Mucosa of gallbladder (tissue), 1 donor: ENCODE results near the gene ACAD11. TPM values are rescaled to one million over a fixed set of nuclear protein-coding genes. Genes with fewer than 3 reads are reported as not detected.
A peak's percentile ranks its signal among the peaks of the same experiment; 100 is the strongest.
"Not testable (repeated sequence)": the region's sequence is repeated elsewhere in the genome, so short reads cannot be mapped to it uniquely, and the experiment has no call there.

Source experiments
- DNase-seq: peaks from one replicate; pipeline ENCODE4 v3.0.0-alpha.2; 2020; ENCODE audit warnings: low spot score
- total RNA-seq: library from RNA; stranded (reverse); gene quantifications from one replicate; pipeline ENCODE4 v1.2.1, GENCODE V29; 2021
- donor health status: DM: no; HTN: no; CAD: no.

Gene ACAD11
- total RNA-seq, 1 donor from 2014 or later: 29.9 TPM

GRCh38 chr3:132605374-132605792, 54.2 kb downstream of the ACAD11 start:
- no peak for DNase-seq

GRCh38 chr3:132600614-132601013, 59.0 kb downstream of the ACAD11 start:
- not testable (repeated sequence) for DNase-seq

- no peak for DNase-seq
These were observed 61.4 kb downstream of the ACAD11 start for GRCh38 chr3:132598181-132598580.

DNA sequence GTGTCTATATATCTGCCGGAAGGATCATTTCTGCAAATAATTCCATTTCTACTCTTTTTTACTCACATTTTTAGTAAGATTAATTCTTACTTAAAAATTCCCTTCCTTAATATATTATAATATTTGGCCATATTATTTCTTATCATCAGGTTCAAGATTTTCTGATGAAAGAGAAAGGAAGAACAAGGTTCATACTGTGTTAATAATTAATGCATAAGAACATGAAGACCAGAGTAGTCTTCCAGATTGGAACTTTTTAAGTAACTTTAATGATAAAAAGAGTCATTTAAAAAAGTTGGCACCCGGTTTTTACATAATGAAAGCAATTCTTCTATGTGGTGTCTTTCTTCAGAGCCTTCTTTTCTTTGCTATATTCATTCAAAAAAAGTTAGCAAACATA, 61.9 kb downstream of the ACAD11 start:
- no peak for DNase-seq

DNA sequence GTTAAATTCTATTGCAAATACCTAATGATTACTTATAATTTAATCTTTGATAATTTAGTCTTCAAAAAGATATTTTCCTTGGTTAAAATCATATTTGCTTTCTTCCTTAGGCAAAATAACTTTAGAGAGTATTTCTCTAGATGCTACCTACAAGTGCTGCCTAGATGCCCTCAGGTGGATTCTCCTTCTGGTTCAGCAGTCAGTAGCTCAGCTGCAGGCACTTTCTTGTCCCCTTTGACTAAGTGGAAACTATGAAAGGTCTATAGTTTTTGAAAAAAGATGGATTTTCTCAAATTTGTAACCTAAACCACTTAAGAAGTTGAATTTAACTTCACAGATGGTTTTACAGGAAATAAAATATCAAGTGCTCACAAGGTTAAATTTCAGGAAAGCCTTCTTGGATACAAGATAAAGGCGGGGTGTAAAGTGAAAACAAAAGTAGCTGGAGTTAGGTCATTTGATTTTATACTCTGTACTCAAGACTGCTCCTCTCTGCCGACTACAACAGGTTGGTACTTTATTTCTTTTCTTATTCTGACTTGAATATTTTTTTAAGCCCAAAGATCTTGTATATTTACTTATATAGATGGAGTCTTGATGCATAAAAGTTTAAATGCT, 62.7 kb downstream of the ACAD11 start, which contains the start of gene ACKR4:
Gene ACKR4 (plus strand): TSS at position 455 of the 618 bp plus-strand sequence. CDS start 3,128 bp downstream, outside the sequence.
- DNase-seq: no peak

DNA sequence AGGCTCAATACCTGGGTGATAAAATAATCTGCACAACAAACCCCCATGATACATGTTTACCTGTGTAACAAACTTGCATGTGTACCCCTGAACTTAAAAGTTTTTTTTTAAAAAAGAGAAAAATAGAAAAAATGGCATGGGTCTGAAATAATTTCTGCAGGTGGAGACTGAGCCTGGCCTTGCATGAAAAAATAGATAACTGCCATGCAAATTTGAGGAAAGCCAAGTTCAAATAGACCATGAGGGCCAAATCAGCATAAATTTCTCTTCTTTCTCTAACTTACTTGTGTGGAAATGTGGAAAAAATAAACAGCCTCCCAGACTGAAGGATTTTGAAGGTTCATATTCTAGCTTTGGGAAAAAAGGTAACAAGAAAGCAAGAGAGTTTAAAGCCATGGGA, 63.3 kb downstream of the ACAD11 start:
- no peak for DNase-seq

DNA sequence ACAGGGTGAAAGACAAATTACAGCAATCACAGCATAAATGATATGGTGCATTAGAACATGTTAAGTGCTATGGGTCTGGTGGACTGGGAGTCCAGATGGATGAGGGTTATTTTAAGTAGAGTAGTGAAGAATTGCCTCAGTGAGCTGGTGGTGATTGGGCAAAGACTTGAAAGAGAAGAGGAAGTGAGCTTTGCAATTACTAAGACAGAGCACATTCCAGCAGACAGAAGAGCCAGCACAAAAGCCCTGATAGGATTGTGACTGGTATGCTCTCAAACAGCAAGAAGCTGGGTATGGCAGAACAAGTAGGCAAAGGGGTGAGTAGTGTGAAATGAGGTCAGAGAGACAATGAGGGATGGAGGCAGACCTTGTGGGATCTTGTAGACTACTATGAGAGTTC, 64.6 kb downstream of the ACAD11 start:
- no peak for DNase-seq

- DNase-seq: no peak
These were observed 65.1 kb downstream of the ACAD11 start for GRCh38 chr3:132594498-132594897.

- DNase-seq: no peak
These were observed 65.7 kb downstream of the ACAD11 start for GRCh38 chr3:132593947-132594323.

- no peak for DNase-seq
These were observed 66.2 kb downstream of the ACAD11 start for GRCh38 chr3:132593241-132593946.

GRCh38 chr3:132592216-132592615, 67.4 kb downstream of the ACAD11 start:
- DNase-seq: no peak

- DNase-seq: no peak
These were observed 72.2 kb downstream of the ACAD11 start for GRCh38 chr3:132587401-132587800.

DNA sequence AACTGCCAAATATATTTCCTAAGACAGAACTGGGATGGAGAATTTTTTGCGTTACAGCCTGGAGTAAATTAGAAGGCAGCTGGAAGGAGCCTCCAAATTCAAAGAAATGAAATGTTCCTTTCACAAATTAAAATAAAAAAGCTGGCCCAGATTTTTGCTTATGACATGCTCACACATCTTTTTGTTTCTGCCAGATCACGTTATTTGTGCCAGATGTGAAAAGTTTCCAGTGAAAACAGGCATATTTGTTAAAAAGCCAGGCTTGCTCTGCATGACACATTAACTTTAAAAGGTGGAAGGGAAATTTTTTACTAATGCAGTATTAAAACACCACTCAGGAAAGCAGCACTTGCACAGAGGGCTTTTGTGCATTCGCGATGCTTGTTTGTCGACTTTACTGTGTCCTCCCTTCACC, 85.8 kb downstream of the ACAD11 start:
- DNase-seq: no peak

- DNase-seq: no peak
These were observed 89.6 kb downstream of the ACAD11 start for GRCh38 chr3:132570016-132570415.

DNA sequence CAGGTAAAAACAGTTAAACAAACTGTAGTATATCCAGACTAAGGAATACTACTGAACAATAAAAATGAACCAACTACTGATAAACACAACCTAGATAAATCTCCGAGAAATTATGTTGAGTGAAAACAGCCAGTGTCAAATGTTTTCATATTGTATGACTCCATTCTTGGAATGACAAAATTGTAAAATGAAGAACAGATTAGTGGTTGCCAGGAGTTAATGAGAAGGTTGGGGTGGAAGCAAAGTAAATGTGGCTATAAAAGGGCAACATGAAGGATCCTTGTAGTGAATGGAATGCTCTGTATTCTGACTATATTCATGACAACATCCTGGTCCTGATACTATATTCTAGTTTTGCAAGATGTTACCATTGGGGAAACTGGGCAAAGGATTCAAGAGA, 90.0 kb downstream of the ACAD11 start:
- no peak for DNase-seq

GRCh38 chr3:132569153-132569552, 90.5 kb downstream of the ACAD11 start:
- no peak for DNase-seq

DNA sequence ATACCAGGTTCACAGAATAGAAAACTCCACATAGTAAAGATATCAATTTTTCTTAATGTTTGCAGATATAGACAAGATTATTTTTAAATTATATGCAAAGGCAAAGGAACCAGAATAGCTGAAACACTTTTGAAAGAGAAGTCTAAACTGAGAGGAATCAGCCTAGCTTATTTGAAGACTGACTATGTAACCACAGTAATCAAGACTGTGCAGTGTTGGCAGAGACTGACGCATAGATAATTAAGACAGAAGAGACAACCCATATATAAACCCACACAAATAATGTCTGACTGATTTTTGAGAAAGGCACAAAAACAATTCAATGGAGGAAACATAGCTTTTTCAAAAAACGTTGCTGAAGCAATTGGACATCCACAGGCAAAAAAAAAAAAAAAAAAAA, 91.2 kb downstream of the ACAD11 start:
- no peak for DNase-seq

DNA sequence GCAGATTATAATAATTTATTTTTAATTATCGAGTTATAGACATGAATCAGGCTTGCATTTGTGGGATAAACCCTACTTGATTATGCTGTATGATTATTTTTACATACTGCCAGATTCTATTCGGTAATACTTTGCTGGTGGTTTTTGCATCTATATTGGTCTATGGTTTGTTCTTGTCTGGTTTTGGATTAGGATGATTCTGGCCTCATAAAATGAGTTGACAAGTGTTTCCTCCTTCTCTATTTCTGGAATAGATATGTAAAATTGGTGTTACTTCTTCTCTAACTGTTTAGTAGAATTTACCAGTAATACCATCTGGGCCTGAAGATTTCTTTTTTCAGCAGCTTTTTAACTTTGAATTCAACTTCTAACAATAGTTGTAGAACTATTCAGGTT, 95.5 kb downstream of the ACAD11 start:
- no peak for DNase-seq

DNA sequence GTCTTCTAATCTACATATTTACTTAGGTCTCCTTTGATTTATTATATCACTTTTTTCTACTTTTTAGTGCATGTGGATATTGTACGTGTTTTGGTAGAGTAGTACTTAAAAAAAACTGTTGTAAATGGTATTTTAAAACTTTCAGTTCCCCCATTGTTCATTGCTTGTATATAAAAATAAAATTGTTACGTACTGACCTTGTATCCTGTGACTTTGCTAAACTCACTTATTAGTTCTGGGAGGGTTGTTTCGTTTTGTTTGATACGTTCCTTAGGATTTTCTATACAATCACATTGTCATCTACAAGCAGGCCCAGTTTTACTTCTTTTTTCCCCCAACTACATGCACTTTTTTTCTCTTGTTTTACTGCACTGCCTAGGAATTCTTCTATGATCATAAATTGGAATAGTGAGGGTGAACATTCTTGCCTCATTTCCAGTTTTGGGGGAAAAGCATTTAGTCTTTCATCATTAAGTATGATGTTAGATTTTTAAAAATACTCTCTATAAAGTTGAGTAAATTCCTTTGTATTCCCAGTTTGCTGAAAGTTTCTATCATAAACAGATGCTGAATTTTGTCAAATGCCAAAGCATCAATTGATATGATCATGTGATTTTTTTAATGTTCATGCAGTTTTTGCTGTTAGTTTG, 96.1 kb downstream of the ACAD11 start:
- no peak for DNase-seq

GRCh38 chr3:132561003-132561402, 98.6 kb downstream of the ACAD11 start:
- no peak for DNase-seq

DNA sequence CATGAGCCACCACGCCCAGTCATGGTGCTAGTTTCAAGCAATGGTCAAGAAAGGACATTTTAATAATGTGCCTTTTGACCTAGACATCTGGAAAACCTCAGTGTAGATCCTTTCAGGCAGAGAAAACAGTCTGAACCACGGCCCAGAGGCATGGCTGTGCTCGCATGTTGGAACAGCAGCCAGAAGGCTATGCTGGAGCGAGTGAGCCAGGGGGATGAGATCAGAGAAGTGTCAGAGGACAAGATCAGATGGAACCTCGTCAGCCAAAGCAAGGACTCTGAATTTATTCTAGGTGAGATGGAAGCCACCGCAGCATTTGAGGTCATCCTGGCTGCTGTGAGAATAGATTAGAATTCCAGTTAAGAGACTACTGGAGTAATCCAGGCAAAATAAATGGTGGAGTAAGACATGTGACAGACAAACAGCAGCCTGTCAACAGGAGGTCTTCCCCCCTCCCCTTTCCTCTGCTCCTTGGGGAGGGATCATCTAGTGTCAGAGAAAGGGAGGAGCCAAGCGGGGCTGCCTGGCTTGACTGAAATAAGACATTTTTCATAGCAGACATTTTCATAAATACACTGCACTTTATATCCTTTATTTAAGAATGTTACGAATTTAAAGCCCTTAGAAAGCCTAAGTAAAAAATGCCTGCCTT, 103.0 kb downstream of the ACAD11 start:
- peak; percentile 44 for DNase-seq

GRCh38 chr3:132556036-132556386, 103.6 kb downstream of the ACAD11 start:
- DNase-seq: not testable (repeated sequence)
